ENCODE data around the gene NACC2.

DNA sequence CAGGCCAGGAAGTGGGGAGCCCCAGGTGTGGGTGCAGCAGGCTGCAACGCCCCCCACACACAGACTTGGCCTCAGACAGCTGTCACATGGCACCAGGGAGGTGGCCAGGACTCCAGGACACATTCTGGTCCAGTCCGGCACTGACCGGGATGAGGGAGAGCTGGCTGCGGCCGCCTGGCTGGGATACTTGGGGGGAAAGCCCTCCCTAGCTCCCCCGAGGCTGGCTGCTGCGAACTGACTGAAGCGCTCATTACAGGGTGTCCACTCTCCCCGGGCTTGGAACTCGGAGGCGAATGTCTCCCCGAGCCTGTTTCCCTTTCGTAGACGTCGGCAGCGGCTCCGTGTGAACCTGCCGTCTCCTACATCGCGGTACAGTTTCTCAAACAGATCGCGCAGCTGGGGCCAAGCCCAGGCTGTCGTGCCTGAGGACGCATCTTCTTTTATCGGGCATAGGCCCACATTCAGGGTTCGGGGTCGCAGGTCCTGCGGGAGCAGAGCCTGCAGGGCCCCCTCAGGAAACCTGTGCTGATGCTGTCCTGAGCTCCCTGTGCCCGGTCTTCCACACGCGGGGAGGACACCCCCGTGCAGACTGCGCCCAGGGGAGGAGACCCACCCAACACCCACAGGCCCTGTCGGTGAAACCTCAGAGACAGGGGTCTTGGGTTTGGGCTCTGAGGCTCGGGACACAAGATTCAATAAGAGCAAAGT, 19.8 kb downstream of the NACC2 start:
- no peak for TF ChIP-seq POLR2AphosphoS5 (IDR thresholded peaks at IDR 0.05)
- no peak for TF ChIP-seq CTCF (IDR thresholded peaks at IDR 0.05 in 8 of 11, conservative IDR thresholded peaks at IDR 0.05 in 3 of 11)
